K562 (cell line): ENCODE data around the gene SCNN1A. TPM values are rescaled to one million over a fixed set of nuclear protein-coding genes. Genes with fewer than 3 reads are reported as not detected.
A peak's percentile ranks its signal among the peaks of the same experiment; 100 is the strongest.

Source experiments
- ATAC-seq: fragments of 200-7000 bp; cut with Tn5 transposase; 3 replicates; pipeline ENCODE4 v1.9.1; 2020; ENCODE audit warnings: moderate library complexity
- BruUV-seq: library from RNA; stranded (reverse); fragments of 400-500 nt; replicated peaks from 2 replicates; lab custom pipeline; 2021; lab: Mats Ljungman, UMichigan
- CTCF ChIA-PET: fragments of 300-600 bp; formaldehyde crosslinking; extraction: SDS; loops from one replicate; lab custom pipeline; 2021; ENCODE audit warnings: low intra/inter-chr PET ratio; lab: Yijun Ruan, JAX
- POLR2A ChIA-PET: fragments of 300-600, 350-650 bp; sonication (Branson Sonifier 250); formaldehyde crosslinking; extraction: SDS; loops from one replicate; lab custom pipeline; 2021; ENCODE audit warnings: antibody characterized with exemption, inconsistent platforms; lab: Yijun Ruan, JAX
- DNase-seq, 4 experiments: peaks; one replicate each; pipeline versions ENCODE4 v3.0.0 to v3.0.0-alpha.2; 2011 to 2018; ENCODE audit warnings: low spot score in 3 of 4, mixed read lengths in 3 of 4; ENCODE audit errors: extremely low read depth in 1 of 4
- FAIRE-seq: peaks from 2 replicates; lab custom pipeline; 2011; peaks lifted over from hg19 to GRCh38; lab: Jason Lieb, UNC
- H2AFZ ChIP-seq: 2 replicates; pipeline ENCODE4 v1.6.0; 2011; ENCODE audit warnings: low read depth, low read length, control low read depth, inconsistent platforms
- H3K27ac ChIP-seq: fragments of 200-600 bp; 3 replicates; pipeline ENCODE4 v1.8.0; 2011; ENCODE audit warnings: low read depth, mild to moderate bottlenecking, control low read depth, inconsistent platforms, low read length, moderate library complexity, mixed read lengths; ENCODE audit errors: extremely low read depth
- H3K27me3 ChIP-seq, 2 experiments: fragments of 300-600 bp in 1 of 2; 2 replicates in 1 of 2; 3 replicates in 1 of 2; pipeline versions ENCODE4 v1.6.0 to v1.8.0; 2011; ENCODE audit warnings: inconsistent platforms in 2 of 2, low read length in 2 of 2, mild to moderate bottlenecking in 1 of 2, mixed read lengths in 1 of 2, moderate library complexity in 1 of 2; ENCODE audit not compliant: control insufficient read depth in 2 of 2, insufficient read depth in 2 of 2
- H3K36me3 ChIP-seq: fragments of 300-600 bp; 3 replicates; pipeline ENCODE4 v1.8.0; 2011; ENCODE audit warnings: mild to moderate bottlenecking, low read length, inconsistent platforms; ENCODE audit not compliant: control insufficient read depth, insufficient read depth
- H3K4me1 ChIP-seq, 2 experiments: fragments of 200-600 bp in 1 of 2; replicated peaks in 1 of 2; 2 replicates in 1 of 2; 3 replicates in 1 of 2; pipeline versions ENCODE4 v1.5.1 to v1.8.0; 2011; ENCODE audit warnings: inconsistent platforms in 2 of 2, low read length in 2 of 2, mild to moderate bottlenecking in 1 of 2, mixed read lengths in 1 of 2, moderate library complexity in 1 of 2; ENCODE audit not compliant: control insufficient read depth in 2 of 2, insufficient read depth in 2 of 2
- H3K4me2 ChIP-seq: 2 replicates; pipeline ENCODE4 v1.6.1; 2011; ENCODE audit warnings: low read length, control low read depth, inconsistent platforms, mixed read lengths; ENCODE audit not compliant: insufficient read depth
- H3K4me3 ChIP-seq: fragments of 200-600 bp; sonication (generic), shearing (Covaris generic); 2 replicates; pipeline ENCODE4 v1.5.1; 2016; ENCODE audit warnings: control low read depth, inconsistent platforms
- H3K79me2 ChIP-seq: fragments of 200-600 bp; 3 replicates; pipeline ENCODE4 v1.8.0; 2011; ENCODE audit warnings: low read length, inconsistent platforms; ENCODE audit not compliant: control insufficient read depth, insufficient read depth
- H3K9ac ChIP-seq, 2 experiments: 2 replicates each; pipeline versions ENCODE4 v1.6.0 to v1.6.1; 2011; ENCODE audit warnings: low read depth in 2 of 2, low read length in 2 of 2, control low read depth in 1 of 2, inconsistent platforms in 1 of 2, mild to moderate bottlenecking in 1 of 2, mixed read lengths in 1 of 2; ENCODE audit not compliant: insufficient read depth in 1 of 2
- H3K9me1 ChIP-seq: one replicate; pipeline ENCODE4 v1.6.0; 2011; ENCODE audit warnings: inconsistent platforms, mild to moderate bottlenecking, low read length, moderate library complexity; ENCODE audit not compliant: control insufficient read depth, insufficient read depth
- H3K9me3 ChIP-seq: replicated peaks from 2 replicates; pipeline ENCODE4 v1.5.1; 2011; ENCODE audit warnings: low read depth, low read length, inconsistent platforms; ENCODE audit not compliant: control insufficient read depth, insufficient read depth
- H4K20me1 ChIP-seq: replicated peaks from 2 replicates; pipeline ENCODE4 v1.6.1; 2011; ENCODE audit warnings: low read length, inconsistent platforms, mixed read lengths; ENCODE audit not compliant: control insufficient read depth, insufficient read depth
- CREBBP ChIP-seq: IDR thresholded peaks from one replicate; pipeline ENCODE4 v1.6.1; 2012; ENCODE audit warnings: low read depth, mild to moderate bottlenecking, control low read depth, inconsistent platforms, low read length
- PHF21A ChIP-seq: fragments of 450-650 bp; IDR thresholded peaks from 2 replicates; pipeline ENCODE4 v1.6.1; 2017; ENCODE audit warnings: low read depth, borderline replicate concordance
- RBFOX2 ChIP-seq: fragments of 200-400 bp; formaldehyde crosslinking; IDR thresholded peaks from 2 replicates; pipeline ENCODE4 v1.6.1; 2017; ENCODE audit warnings: low read depth, mild to moderate bottlenecking, low read length, moderate library complexity
- STAG1 ChIP-seq: sonication (generic); formaldehyde crosslinking; IDR thresholded peaks from 2 replicates; pipeline ENCODE4 v1.5.0; 2020; ENCODE audit warnings: missing genetic modification reagents, borderline replicate concordance
- ZEB2 ChIP-seq: fragments of 450-650 bp; IDR thresholded peaks from 2 replicates; pipeline ENCODE4 v1.6.1; 2016
- WGBS: fragments of 100-300 bp; shearing (Covaris generic); methylation state at CpG from one replicate; pipeline ENCODE4 v1.1.6; 2016; ENCODE audit warnings: low coverage, mixed read lengths; ENCODE audit not compliant: insufficient coverage; ENCODE audit errors: missing lambda C conversion rate; 5-methylcytosine and 5-hydroxymethylcytosine counted together
- in situ Hi-C: fragments of 300-500 bp; cut with MboI; formaldehyde crosslinking; loops from 4 replicates; pipeline ENCODE4 v1.15.0; 2018; ENCODE audit warnings: inconsistent platforms, mixed read lengths
- intact Hi-C: fragments of 100-400 bp; cut with micrococcal nuclease; formaldehyde crosslinking; loops from 2 replicates; pipeline ENCODE4 v1.14.2; 2022
- polyA plus RNA-seq, 8 experiments: library from polyadenylated mRNA; depleted of rRNA in 4 of 8; stranded (reverse) in 5 of 8; unstranded in 3 of 8; fragments of >200 nt; fragmentation: Nextera tagmentation in 2 of 8; fragmentation: Illumina TruSeq in 1 of 8; extraction: Ambion mirVana in 2 of 8; extraction: Trizol in 1 of 8; gene quantifications; 2 replicates each; pipeline versions ENCODE4 v1.2.1 to v1.2.3, GENCODE V29; 2011 to 2014; ENCODE audit warnings: inconsistent platforms in 1 of 8, missing spikeins in 1 of 8
- total RNA-seq, 7 experiments: library from RNA; depleted of rRNA in 6 of 7; stranded (reverse); fragments of >200 nt in 6 of 7; fragmentation: Illumina TruSeq in 2 of 7; extraction: Trizol in 2 of 7; gene quantifications; 2 replicates each; pipeline versions ENCODE4 v1.2.1 to v1.2.3, GENCODE V29; 2011 to 2021; ENCODE audit warnings: low replicate concordance in 1 of 7
- TF ChIP-seq, protein P1 (sequence below): fragments of 200-400 bp; formaldehyde crosslinking; IDR thresholded peaks from 2 replicates; pipeline ENCODE4 v1.6.1; 2017; ENCODE audit warnings: mild to moderate bottlenecking, low read depth, low read length, moderate library complexity

SCNN1A gene
- total and polyA plus RNA-seq, 9 of the 15 experiments (the other 6 are each of a cell fraction or from before 2014, with no cell fraction given): 0.15 to 0.49 (median 0.32) TPM; not detected in 5

DNA sequence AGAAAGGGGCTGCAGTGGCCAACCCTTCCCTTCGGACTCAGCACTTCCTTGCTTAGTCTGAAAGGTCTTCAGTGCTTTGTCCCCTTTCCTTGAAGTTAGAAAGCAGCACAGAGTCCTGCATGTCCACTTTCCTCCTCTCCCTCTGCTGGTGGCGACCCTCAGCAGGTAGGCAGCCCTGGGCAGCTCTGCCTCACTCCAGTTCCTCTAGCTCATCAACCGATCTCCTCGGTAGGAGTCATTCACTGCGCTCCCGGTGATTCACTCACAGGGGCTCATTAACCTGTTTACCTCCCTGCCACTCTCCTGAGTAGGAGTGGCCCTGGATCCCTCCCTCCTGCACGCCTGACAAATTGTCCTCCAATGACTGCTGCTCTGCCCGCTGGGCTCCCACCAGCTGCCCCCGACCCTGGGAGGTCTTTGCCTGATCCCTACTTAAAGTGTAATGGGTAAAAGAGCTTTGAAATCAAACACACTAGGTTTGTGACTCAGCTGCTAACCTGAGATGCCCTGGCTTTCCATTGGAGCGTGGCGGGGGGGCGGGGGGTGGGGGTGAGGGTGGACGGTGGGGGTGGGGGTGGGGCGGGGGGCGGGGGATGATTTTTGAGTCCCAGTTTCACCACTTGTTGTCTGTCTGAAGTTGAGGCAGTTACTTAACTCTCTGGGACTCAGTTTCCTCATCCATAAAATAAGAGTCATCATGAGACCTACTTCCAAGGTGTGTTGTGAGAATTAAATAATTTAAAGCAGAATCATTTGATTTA is 4.2 kb downstream of the SCNN1A start (continued):
- TF ChIP-seq PHF21A (no peak), ZEB2 (peak; percentile 52; the same call in 1 of the 2 replicates), CREBBP (no peak), STAG1 (CRISPR knock-in tag) (no peak)
- TF ChIP-seq, all 486 proteins: peak for 33

DNA sequence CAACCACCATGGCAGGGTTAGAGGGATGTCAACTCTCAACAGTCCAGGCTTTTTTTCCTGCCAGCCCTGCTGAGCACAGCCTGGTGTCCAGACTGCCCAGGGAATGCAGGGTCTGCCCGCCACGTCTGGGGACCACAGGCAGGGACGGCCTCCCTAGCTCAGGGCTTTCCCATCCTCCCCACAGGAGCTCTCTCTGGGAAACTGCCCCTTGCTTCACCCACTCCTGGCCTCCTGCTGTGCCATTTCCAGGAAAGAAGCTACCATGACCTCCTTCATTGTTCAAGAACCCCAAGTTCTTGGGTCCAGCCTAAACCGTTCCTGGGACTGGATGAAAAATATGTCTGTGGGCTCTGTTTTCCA is 4.8 kb downstream of the SCNN1A start:
- intact Hi-C loops (no loop called here), in situ Hi-C loops (loop anchor here (5.0 kb wide), 1 partner anchor 33 kb away; no protein-coding TSS in a partner anchor)
- Histone ChIP-seq H3K27ac (peak overlapping the region; percentile 87), H3K4me2 (peak overlapping the region; percentile 76), H3K9ac (peak overlapping the region; percentile 68 to 80), H3K4me1 (peaks cover 38 to 40% of the 10 kb centered on the region in 2 experiments; a peak in 4 of 5 replicates), H3K9me1 (peaks cover 4% of the 10 kb centered on the region), H3K36me3 (no peaks in the 10 kb centered on the region), H3K9me3 (no peaks in the 10 kb centered on the region), H3K27me3 (no peaks in the 10 kb centered on the region), H3K4me3 (no peak overlapping the region), H2AFZ (peak overlapping the region; percentile 94), H4K20me1 (no peaks in the 10 kb centered on the region), H3K79me2 (no peaks in the 10 kb centered on the region)
- TF ChIP-seq RBFOX2: 0 out of 2 replicates have a peak, but pooled peaks have one; percentile 15
- TF ChIP-seq, protein P1, sequence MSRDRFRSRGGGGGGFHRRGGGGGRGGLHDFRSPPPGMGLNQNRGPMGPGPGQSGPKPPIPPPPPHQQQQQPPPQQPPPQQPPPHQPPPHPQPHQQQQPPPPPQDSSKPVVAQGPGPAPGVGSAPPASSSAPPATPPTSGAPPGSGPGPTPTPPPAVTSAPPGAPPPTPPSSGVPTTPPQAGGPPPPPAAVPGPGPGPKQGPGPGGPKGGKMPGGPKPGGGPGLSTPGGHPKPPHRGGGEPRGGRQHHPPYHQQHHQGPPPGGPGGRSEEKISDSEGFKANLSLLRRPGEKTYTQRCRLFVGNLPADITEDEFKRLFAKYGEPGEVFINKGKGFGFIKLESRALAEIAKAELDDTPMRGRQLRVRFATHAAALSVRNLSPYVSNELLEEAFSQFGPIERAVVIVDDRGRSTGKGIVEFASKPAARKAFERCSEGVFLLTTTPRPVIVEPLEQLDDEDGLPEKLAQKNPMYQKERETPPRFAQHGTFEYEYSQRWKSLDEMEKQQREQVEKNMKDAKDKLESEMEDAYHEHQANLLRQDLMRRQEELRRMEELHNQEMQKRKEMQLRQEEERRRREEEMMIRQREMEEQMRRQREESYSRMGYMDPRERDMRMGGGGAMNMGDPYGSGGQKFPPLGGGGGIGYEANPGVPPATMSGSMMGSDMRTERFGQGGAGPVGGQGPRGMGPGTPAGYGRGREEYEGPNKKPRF: no peak
- ChIA-PET CTCF (no interaction called here), POLR2A (interaction anchor here (1.1 kb wide), 1 partner anchor 13 kb away, joined by 4 read pairs; the partner anchor contains the start of gene LTBR)
- FAIRE-seq (no peak), ATAC-seq (no peak), DNase-seq (no peak)
- WGBS: 0% methylated on average over 1 of the region's 4 CpGs
- no TSS peak for BruUV-seq
